NCI-H69 (cell line): Measurements from ENCODE around the gene PDILT.
"Not testable (repeated sequence)": the region's sequence is repeated elsewhere in the genome, so short reads cannot be mapped to it uniquely, and the experiment has no call there.

Source experiments
- DNase-seq: peaks from one replicate; lab custom pipeline; 2025; lab: John Stamatoyannopoulos, UW

The PDILT gene

GRCh38 chr16:20404637-20405036 lies at the start of gene PDILT:
Gene PDILT (minus strand): TSS chr16:20404737. CDS start chr16:20399300, 5,437 bp downstream.
- DNase-seq = no peak

DNA sequence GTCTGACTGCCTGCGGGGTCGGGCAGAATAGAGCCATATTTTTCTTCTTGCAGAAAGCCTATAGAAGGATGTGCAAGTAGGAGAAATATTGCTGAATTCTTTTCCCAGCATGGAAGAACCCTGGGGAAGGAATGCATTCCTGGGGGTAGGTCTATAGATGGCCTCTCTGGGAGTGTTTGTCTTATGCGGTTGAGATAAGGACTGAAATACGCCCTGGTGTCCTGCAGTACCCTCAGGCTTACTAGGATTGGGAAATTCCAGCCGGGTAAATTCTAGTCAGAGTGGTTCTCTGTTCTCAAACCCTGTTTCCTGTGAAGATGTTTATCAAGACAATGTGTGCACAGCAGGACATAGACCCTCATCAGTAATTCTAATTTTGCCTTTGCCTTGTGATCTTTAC lies 49.1 kb upstream of the PDILT start:
- not testable (repeated sequence) for DNase-seq

GRCh38 chr16:20451364-20451763 lies 46.8 kb upstream of the PDILT start, which contains the start of gene ACSM2A:
Gene ACSM2A (plus strand): TSS chr16:20451521. CDS start chr16:20460115, 8,594 bp downstream.
- not testable (repeated sequence) for DNase-seq

DNA sequence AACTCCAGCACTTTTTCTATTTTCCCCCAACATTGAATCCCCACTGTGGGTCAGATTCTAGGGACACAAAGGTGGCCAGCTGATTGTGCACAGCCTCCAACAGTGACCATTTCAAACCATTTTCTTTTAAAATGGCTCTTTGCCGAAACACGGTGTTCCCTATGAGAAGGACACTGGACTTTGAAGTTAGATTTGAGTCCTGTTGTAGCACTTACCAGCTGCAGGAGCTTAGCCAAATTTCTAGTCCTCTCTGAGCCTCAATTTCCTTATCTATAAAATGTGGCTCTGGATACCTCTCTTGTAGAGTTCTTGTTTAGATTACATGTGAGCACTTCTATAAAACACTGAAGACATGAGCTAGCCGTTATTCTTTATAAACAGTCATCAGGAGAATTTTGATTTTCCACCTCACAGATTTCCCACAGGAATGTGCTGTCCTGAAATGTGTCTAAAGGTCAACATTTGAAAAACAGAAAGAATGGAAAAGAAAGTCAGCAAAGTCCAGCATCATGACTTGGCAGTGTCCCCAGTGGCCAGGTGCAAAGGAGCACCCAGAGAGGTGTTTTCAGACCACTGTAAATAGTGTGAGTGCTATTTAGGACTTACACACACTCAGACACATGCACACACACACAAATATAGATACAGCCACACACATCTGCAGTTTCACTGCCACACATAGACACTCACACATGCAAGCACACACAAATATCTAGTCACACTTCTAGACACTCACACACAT lies 42.3 kb upstream of the PDILT start:
- not testable (repeated sequence) for DNase-seq

DNA sequence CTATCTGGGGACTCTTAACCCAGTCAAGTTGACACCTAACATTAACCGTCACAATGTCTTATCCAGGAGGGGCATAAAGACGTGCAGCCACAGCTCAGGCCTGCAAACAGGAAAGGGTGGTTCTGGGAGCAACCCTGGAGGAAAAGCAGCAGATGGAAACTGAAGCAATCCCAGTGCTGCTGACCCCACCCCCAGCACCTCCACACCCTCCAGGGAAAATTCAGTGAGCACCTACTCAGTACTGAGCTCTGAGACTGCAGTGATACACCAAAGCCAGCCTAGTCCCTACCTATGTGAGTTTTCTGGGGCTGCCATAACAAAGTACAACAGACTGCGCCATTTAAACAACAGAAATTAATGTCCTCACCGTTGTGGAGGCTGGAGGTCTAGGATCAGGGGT lies 37.3 kb upstream of the PDILT start:
- DNase-seq = not testable (repeated sequence)

- DNase-seq = no peak
These were observed 36.7 kb upstream of the PDILT start for GRCh38 chr16:20441191-20441590.

DNA sequence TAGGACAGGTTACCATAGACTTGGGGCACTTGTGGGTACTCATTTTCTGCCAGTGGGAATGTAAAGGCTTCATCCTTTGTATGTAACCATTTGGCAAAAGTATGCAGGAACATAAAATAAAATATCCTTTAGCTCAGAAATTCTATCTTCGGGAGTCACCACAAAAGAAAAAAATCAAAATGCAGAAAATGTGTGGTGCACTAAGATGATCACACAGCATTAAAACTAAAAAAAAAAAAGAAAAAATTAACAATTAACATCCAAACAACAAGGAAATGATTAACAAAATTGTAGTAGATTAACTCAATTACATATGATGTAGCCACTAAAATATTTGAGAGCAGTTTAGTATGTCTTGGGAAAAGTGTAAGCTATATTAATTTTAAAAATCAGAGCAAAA lies 36.2 kb upstream of the PDILT start:
- not testable (repeated sequence) for DNase-seq

DNA sequence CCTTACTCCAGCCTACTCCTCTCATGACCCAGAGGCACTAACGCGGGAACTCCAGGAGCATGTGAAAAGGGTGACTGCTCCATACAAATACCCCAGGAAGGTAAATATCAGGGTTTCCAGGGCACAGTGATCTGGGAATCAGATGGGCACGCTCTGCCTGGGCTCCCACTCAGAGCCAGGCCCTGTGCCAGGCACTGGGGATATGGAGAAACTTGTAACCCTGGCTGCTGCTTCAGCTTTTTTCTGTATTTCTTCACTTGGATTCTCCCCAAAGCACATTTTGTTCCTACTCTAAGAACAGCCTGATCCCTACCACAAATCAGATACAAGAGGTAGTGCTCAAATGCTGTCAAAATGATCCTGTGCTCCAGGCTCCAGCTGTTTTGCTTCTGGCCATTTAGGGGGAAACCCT lies 35.3 kb upstream of the PDILT start:
- not testable (repeated sequence) for DNase-seq

GRCh38 chr16:20438950-20439349 lies 34.4 kb upstream of the PDILT start:
- DNase-seq = not testable (repeated sequence)

DNA sequence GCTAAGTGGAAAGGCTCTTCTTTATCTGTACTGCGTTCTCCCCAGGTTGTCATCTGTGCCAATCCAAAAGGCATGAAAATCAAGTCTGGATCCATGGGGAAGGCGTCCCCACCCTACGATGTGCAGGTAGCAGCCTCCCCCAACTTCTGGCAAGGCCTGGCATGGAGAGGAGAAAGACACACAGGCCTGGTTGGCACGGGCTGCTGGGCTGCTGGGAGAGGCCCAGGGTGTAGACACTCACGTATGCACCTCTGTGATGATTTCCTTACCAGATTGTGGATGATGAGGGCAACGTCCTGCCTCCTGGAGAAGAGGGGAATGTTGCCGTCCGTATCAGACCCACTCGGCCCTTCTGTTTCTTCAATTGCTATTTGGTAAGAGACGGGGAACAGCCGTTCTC lies 26.4 kb upstream of the PDILT start:
- no peak for DNase-seq

GRCh38 chr16:20430480-20430879 lies 25.9 kb upstream of the PDILT start:
- DNase-seq = not testable (repeated sequence)

GRCh38 chr16:20429499-20429898 lies 25.0 kb upstream of the PDILT start:
- not testable (repeated sequence) for DNase-seq

GRCh38 chr16:20427401-20427797 lies 22.9 kb upstream of the PDILT start:
- not testable (repeated sequence) for DNase-seq

DNA sequence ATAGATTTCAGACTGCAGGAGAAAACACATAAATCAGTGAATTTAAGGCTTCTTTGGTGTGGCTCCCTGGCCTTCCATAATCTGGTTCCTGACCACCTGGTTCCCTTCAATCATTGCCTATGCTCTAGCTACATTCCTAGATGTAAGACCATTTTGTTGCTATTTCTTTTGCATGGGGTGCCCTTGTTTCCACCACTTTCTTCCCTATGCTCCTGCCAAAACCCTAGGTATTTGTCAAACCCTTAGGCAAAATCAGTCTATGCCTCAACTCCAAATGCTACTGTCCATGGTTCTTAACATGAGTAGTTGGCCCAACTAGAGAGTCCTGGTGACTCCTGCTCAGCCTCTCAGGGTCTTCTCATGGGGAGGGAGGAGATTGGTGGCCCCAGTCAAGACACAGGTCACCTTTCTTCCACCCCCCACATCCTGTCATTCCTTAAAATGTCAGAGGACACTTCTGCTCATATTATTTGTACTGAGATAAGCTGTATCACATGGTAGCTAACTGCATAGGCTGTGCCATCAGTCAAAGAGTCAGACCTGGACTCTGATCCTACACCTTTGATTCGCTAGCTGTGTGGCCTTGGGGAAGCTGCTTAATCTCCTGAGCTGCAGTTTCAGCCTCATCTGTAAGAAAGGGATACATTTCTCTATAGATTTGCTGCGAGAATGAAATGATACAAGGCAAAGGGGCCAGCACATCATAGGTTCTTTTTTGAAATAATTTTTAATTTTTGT lies 19.8 kb upstream of the PDILT start:
- DNase-seq = no peak

GRCh38 chr16:20423772-20424128 lies 19.2 kb upstream of the PDILT start:
- not testable (repeated sequence) for DNase-seq

DNA sequence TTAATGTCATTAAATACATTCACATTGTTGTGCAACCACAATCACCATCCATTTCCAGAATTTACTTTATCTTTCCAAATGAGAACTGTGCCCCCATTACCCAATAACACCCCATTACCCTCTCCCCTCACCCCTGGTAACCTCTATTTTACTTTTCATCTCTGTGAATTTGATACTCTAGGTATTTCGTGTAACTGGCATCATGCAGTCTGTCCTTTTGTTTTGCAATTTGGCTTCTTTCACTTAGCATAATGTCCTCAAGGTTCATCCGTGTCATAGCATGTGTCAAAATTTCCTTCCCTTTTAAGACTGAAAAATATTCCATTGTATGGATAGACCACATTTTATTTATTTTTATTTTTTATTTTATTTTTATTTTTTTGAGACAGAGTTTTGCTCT lies 17.2 kb upstream of the PDILT start:
- not testable (repeated sequence) for DNase-seq

- DNase-seq = not testable (repeated sequence)
These were observed 14.6 kb upstream of the PDILT start for GRCh38 chr16:20419093-20419492.

DNA sequence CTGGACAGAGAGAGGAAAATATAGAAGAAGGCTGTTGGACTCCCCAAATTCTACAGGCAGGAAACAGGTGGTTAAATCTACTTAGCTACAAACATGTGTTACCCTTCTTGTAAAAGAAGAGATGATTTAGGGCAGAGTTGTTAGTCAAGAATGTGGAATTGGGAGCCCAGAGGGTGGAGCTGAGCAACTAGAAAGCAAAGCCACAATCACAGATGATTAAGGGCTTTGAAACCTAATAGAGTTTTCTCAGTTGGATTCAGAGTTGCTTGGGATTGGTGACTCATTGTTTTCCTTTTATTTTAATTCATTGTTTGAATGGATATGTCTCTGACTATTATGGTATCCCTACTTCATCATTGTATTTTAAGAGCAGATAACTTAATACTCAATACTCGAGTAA lies 11.0 kb upstream of the PDILT start:
- no peak for DNase-seq

- DNase-seq = no peak
These were observed 6.5 kb upstream of the PDILT start for GRCh38 chr16:20411055-20411454.

GRCh38 chr16:20410121-20410723 lies 5.7 kb upstream of the PDILT start:
- no peak for DNase-seq

DNA sequence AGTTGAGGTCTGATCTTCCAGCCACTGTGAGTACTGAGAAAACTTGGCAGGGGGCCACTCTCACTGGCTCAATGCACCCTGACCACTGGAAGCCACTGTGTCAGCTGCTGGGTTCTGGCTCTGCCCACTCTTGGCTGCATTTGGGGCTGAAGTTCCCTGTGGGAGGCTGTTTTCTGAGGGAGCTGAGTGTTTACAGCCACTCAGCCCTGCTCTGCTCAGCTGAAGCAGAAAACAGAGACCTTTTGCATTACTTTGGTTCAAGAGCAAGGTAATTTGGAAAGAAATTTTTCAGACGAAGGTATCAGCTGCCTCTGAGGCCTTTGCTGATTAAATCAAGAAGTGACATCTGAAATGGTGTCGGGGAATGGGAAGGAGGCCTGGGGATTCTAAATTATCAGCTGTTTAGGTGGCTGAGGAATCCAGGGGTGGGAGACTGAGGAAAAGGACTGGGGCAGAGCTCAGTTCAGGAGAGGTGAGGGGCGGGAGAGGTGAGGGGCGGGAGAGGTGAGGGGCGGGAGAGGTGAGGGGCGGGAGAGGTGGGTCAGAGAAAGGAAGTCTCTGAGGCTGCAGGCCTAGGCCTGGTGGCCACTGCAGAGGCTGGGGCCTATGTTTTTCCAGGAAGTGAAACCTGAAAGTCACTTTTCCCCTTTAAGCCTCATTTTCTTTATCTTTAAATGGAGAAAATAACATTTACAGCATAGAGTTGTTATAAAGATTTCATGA lies 5.0 kb upstream of the PDILT start, which contains the start of gene ACSM5:
TSS of gene ACSM5 (plus strand) at position 137 of the 723 bp plus-strand sequence. CDS start 1,951 bp downstream, outside the sequence.
- no peak for DNase-seq

GRCh38 chr16:20402651-20403050 lies 1.9 kb downstream of the PDILT start:
- DNase-seq = no peak
